ENCODE data around the gene IRX2.

IRX2 gene

GRCh38 chr5:2697041-2697440 is 54.4 kb downstream of the IRX2 start:
- no peak for DNase-seq (ENCODE audit: low spot score)
